Limb (tissue), 2 donors: ENCODE results near the gene SNX3.
"Not testable (repeated sequence)": the region's sequence is repeated elsewhere in the genome, so short reads cannot be mapped to it uniquely, and the experiment has no call there.

ENCODE experiments used
- DNase-seq, 2 donors: peaks; one replicate each; pipeline ENCODE4 v3.0.0-alpha.2; 2016; ENCODE audit errors: extremely low spot score in 2 of 2

Gene SNX3

DNA sequence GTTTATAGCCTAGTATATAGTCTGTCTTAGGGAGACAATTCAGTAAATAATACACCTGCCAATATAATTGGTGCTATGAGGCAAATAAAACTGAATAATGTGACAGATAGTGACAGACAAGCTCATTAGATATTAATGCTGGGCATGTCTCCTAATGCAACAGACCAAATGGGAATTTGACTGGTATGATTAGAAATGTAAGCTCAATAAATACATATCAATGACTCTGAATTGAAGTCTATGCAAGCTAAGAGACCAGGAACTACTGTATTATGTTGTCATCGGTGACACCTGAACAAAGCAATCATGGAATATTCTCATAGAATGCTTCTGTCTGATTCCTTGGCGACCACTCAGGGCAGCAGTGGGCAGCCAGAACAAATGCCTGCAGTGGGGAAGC, 2.5 kb upstream of the SNX3 start:
- no peak for DNase-seq

DNA sequence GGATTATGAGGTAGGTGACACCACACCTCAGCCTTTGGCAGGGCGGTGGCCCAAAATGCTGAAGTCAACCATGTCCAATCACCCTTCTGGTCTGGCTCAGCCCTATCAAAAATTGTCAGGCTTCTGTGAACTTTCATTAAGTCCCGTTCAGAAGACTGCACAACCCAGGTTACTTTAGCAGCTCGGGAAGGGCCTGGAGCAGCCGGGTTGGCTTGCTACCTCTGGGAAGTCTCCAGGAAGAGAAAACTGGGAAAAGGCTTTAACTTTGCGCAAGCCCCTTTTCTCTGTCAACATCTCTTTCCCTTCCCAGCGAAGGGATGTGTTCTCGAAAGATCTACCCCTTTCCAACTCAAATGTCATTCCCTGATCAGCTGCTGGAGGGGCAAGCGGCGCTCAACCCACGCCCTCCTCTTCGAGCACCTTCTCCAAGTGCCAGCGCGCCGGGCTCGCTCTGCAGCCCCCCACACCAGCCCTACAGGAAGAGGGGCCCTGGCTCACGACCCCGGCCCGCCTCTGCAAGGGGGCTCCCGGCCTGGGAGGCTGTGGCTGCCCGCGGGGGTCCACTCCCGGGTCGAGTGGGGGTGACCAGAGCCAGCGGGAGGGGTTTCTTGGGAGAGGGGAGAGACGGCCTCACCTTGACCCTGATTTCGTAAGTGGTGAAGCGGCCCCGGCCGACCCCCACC, 573 bp downstream of the SNX3 start:
- peak in 1 of 2 donors; percentile 50 for DNase-seq

- no peak for DNase-seq
These were observed 6.1 kb downstream of the SNX3 start for GRCh38 chr6:108254433-108255410.

- DNase-seq: no peak
These were observed 7.6 kb downstream of the SNX3 start for GRCh38 chr6:108253241-108253640.

- no peak for DNase-seq
These were observed 8.8 kb downstream of the SNX3 start for GRCh38 chr6:108252055-108252454.

- DNase-seq: no peak
These were observed 9.6 kb downstream of the SNX3 start for GRCh38 chr6:108251252-108251651.

GRCh38 chr6:108250240-108250866, 10.5 kb downstream of the SNX3 start:
- DNase-seq: no peak

DNA sequence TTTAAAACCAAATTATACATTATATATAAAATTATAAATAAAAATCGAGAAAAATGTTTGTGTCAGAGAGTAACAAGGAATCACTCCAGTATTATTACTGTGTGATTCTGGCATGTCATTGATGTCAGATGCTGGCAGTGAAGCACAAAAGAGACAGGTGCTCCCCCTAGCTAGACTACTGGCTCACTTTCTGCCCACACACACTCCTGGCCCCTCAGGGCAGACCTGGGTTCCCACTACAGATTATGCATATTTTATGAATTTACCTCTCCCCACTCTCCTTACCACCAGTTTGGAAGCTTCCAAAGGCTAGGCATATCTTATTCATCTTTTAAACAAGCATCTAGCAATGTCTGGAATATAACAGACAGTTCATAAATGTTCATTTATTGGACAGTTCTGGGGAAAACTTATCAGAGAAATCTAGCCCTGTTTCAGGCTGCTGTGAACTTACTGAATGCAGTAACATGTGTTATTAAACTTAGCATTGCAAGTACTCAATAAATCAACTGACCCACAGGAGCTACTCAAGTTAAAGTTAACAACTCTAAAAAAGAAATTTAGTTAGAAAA, 12.8 kb downstream of the SNX3 start:
- DNase-seq: no peak

DNA sequence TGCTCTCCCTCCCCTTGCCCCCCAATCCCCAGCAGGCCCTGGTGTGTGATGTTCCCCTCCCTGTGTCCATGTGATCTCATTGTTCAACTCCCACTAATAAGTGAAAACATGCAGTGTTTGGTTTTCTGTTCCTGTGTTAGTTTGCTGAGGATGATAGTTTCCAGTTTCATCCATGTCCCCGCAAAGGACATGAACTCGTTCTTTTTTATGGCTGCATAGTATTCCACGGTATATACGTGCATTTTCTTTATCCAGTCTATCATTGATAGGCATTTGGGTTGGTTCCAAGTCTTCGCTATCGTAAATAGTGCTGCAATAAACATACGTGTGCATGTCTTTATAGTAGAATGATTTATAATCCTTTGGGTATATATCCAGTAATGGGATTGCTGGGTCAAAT, 15.7 kb downstream of the SNX3 start:
- not testable (repeated sequence) for DNase-seq

- no peak for DNase-seq
These were observed 17.0 kb downstream of the SNX3 start for GRCh38 chr6:108243836-108244235.

GRCh38 chr6:108242721-108243120, 18.1 kb downstream of the SNX3 start:
- DNase-seq: no peak

DNA sequence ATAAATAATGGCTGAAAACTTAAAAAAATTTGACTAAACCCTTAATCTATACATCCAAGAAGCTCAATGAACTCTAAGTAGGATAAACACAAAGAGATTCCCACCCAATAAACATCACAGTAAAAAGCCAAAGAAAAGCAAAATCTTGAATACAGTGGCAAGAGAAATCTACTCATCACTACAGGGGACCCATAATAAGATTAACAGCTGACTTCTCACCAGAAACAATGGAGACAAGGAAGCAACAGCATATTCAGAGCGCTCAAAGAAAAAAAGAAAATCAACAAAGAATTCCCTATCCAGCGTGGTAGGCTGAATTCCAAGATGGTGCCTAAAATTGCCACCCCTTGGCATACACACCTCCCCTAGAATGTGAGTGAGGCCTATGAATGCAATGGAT, 18.6 kb downstream of the SNX3 start:
- DNase-seq: no peak

GRCh38 chr6:108238322-108238721, 22.5 kb downstream of the SNX3 start:
- DNase-seq: no peak

- DNase-seq: no peak
These were observed 24.0 kb downstream of the SNX3 start for GRCh38 chr6:108236791-108237190.

DNA sequence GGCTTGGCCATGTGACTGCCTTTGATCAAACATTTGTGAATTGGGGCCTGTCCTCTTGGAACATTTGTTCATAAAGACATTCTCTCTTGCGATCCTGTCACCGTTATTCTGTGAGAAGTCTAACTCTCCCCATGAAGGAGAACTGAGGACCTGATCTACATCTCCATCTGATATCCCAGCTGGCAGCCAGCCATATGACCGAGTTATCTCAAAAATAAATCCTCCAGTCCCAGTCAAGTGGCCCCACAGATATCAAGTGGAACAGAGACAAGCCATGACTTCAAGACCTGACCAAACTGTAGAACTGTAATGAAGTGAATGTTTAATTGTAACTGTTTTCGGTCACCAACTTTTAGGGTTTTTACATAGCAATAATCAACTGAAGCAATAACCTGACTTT, 25.7 kb downstream of the SNX3 start:
- no peak for DNase-seq

- DNase-seq: no peak
These were observed 32.4 kb downstream of the SNX3 start for GRCh38 chr6:108228416-108228815.

- no peak for DNase-seq
These were observed 33.5 kb downstream of the SNX3 start for GRCh38 chr6:108227290-108227689.

GRCh38 chr6:108222504-108222903, 38.3 kb downstream of the SNX3 start:
- no peak for DNase-seq

DNA sequence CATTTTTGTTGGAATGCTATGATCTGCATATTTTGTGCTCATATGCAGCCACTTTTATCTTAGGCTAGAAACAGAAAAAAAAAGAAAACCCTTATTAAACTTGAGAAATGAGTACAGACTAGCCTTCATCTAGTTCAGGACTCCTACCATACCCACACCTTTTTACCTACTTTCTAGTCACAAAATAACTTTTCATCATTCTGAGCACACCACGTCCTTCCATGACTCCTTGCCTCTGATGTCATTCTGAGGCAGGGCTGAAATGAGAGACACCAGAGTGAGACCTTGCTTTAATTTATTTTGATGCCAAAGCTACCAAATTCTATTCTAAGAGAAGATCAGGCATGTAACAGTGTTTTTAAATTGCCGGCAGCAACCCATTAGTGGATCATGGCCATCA, 38.8 kb downstream of the SNX3 start:
- no peak for DNase-seq

GRCh38 chr6:108211671-108212070, 49.2 kb downstream of the SNX3 start:
- no peak for DNase-seq

- no peak for DNase-seq
These were observed 50.3 kb downstream of the SNX3 start for GRCh38 chr6:108210556-108210955.

DNA sequence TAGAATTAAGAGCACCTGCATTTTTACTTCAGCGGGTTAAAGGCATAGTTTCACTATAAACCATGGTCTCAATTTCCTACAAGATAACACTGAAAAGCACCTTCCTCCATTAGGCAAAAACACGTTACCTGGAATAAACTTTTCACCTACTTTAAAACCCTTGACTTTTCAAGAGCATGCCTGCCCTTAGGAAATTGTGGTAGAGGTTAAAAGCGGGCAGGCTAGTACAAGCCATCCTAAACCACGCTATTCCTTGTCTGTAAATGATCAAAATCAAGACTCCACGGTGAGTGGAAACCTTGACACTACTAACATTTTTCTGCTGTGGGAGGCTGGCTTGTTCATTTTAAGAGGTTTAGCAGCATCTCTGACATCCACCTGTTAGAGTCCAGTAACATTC, 51.1 kb downstream of the SNX3 start:
- no peak for DNase-seq
